Uterus (tissue), 4 donors: ENCODE measurements around the gene CLDN12. TPM values are rescaled to one million over a fixed set of nuclear protein-coding genes. Genes with fewer than 3 reads are reported as not detected.

Experiments
- DNase-seq, 2 donors: peaks; one replicate each; pipeline ENCODE4 v3.0.0-alpha.2; 2019 to 2020
- H3K27ac ChIP-seq, 2 donors: fragments of 200-600 bp; sonication (generic); 1 replicate in 1 of 2; 2 replicates in 1 of 2; pipeline ENCODE4 v1.5.1; 2016 to 2018
- H3K27me3 ChIP-seq, 2 donors: fragments of 200-600 bp; sonication (generic); one replicate each; pipeline ENCODE4 v1.5.1; 2018 to 2019; ENCODE audit warnings: control low read depth in 1 of 2
- H3K36me3 ChIP-seq, 2 donors: fragments of 200-600 bp; sonication (generic); one replicate each; pipeline ENCODE4 v1.5.1; 2019; ENCODE audit warnings: control low read depth in 1 of 2
- H3K4me1 ChIP-seq, 2 donors: fragments of 200-600 bp; sonication (generic); one replicate each; pipeline ENCODE4 v1.5.1; 2018 to 2019; ENCODE audit warnings: control low read depth in 1 of 2
- H3K4me3 ChIP-seq, 2 donors: fragments of 200-600 bp; sonication (generic); 1 replicate in 1 of 2; 2 replicates in 1 of 2; pipeline ENCODE4 v1.5.1; 2018 to 2019; ENCODE audit warnings: mild to moderate bottlenecking in 1 of 2
- H3K9me3 ChIP-seq, 2 donors: fragments of 200-600 bp; sonication (generic); one replicate each; pipeline ENCODE4 v1.5.1; 2019; ENCODE audit warnings: control low read depth in 1 of 2
- CTCF ChIP-seq, 4 experiments: fragments of 200-600 bp in 2 of 4; fragments of 450-650 bp in 2 of 4; sonication (generic) in 2 of 4; IDR thresholded peaks; one replicate each; pipeline ENCODE4 v1.5.1; 2016 to 2019; ENCODE audit warnings: antibody characterized with exemption in 4 of 4, mild to moderate bottlenecking in 2 of 4, moderate library complexity in 1 of 4
- POLR2A ChIP-seq, 2 donors: fragments of 450-650 bp; IDR thresholded peaks; one replicate each; pipeline ENCODE4 v1.6.1; 2016; ENCODE audit warnings: antibody characterized with exemption in 2 of 2, mild to moderate bottlenecking in 1 of 2, moderate library complexity in 1 of 2
- intact Hi-C: fragments of 100-400 bp; cut with DNase I; formaldehyde crosslinking; loops from one replicate; pipeline ENCODE4 v1.15.1; 2023; ENCODE audit warnings: low total_unique reads
- total RNA-seq, 4 donors: library from RNA; depleted of rRNA in 3 of 4; stranded (reverse); fragments of >200 nt in 3 of 4; gene quantifications; one replicate each; pipeline versions ENCODE4 v1.1.0 to v1.2.4, GENCODE V29; 2014 to 2023
- donor health status: DM: yes; HTN: yes; CAD: no.

Gene CLDN12
- total RNA-seq, 4 donors from 2014 or later: 7.4 to 39.5 (median 23.5) TPM

- Histone ChIP-seq H3K36me3 (no peaks in the 10 kb centered on the region), H3K9me3 (no peaks in the 10 kb centered on the region), H3K4me3 (no peak overlapping the region), H3K27ac (no peak overlapping the region), H3K4me1 (no peaks in the 10 kb centered on the region), H3K27me3 (no peaks in the 10 kb centered on the region)
- intact Hi-C loops: no loop called here
- TF ChIP-seq CTCF (IDR thresholded peaks at IDR 0.05) (no peak), POLR2A (IDR thresholded peaks at IDR 0.05) (no peak)
- DNase-seq: no peak
Measured at GRCh38 chr7:90411510-90411909, 8.2 kb downstream of the CLDN12 start.

- no peak for DNase-seq
- TF ChIP-seq CTCF (IDR thresholded peaks at IDR 0.05): no peak
- no peak for TF ChIP-seq POLR2A (IDR thresholded peaks at IDR 0.05)
- no peaks in the 10 kb centered on the region for H3K27me3 ChIP-seq
- no peak overlapping the region for H3K27ac ChIP-seq
- H3K4me1 ChIP-seq: no peaks in the 10 kb centered on the region
- no peaks in the 10 kb centered on the region for H3K9me3 ChIP-seq
- intact Hi-C loops: no loop called here
- H3K4me3 ChIP-seq: no peak overlapping the region
- H3K36me3 ChIP-seq: no peaks in the 10 kb centered on the region
Measured at GRCh38 chr7:90412458-90413184, 9.4 kb downstream of the CLDN12 start.

- H3K27me3 ChIP-seq: no peaks in the 10 kb centered on the region
- DNase-seq: no peak
- TF ChIP-seq CTCF (IDR thresholded peaks at IDR 0.05) (no peak), POLR2A (IDR thresholded peaks at IDR 0.05) (no peak)
- H3K4me1 ChIP-seq: no peaks in the 10 kb centered on the region
- H3K27ac ChIP-seq: no peak overlapping the region
- no peaks in the 10 kb centered on the region for H3K36me3 ChIP-seq
- H3K9me3 ChIP-seq: no peaks in the 10 kb centered on the region
- H3K4me3 ChIP-seq: no peak overlapping the region
- intact Hi-C loops: no loop called here
Measured at GRCh38 chr7:90413185-90413528, 9.9 kb downstream of the CLDN12 start.

- no peak for DNase-seq
- H3K27ac ChIP-seq: no peak overlapping the region
- no peaks in the 10 kb centered on the region for H3K27me3 ChIP-seq
- H3K9me3 ChIP-seq: no peaks in the 10 kb centered on the region
- H3K4me3 ChIP-seq: no peak overlapping the region
- H3K36me3 ChIP-seq: no peaks in the 10 kb centered on the region
- intact Hi-C loops: no loop called here
- no peaks in the 10 kb centered on the region for H3K4me1 ChIP-seq
- no peak for TF ChIP-seq POLR2A (IDR thresholded peaks at IDR 0.05)
- no peak for TF ChIP-seq CTCF (IDR thresholded peaks at IDR 0.05)
Measured at GRCh38 chr7:90421651-90422050, 18.4 kb downstream of the CLDN12 start.

GRCh38 chr7:90424720-90425119 is 21.5 kb downstream of the CLDN12 start:
- intact Hi-C loops: no loop called here
- Histone ChIP-seq H3K4me3 (no peak overlapping the region), H3K9me3 (no peaks in the 10 kb centered on the region), H3K27ac (no peak overlapping the region), H3K36me3 (no peaks in the 10 kb centered on the region), H3K27me3 (no peaks in the 10 kb centered on the region), H3K4me1 (no peaks in the 10 kb centered on the region)
- TF ChIP-seq POLR2A (IDR thresholded peaks at IDR 0.05) (no peak), CTCF (IDR thresholded peaks at IDR 0.05) (no peak)
- DNase-seq: no peak
